K562 (cell line): Measurements from ENCODE around the gene NMRAL1. TPM values are rescaled to one million over a fixed set of nuclear protein-coding genes. Genes with fewer than 3 reads are reported as not detected.

Experiments
- ARNT ChIP-seq, 2 experiments: fragments of 450-650 bp; IDR thresholded peaks; 2 replicates each; pipeline ENCODE4 v1.6.1; 2016; ENCODE audit warnings: mild to moderate bottlenecking in 1 of 2
- BACH1 ChIP-seq: fragments of 200-800 bp; sonication (Bioruptor generic); IDR thresholded peaks from 2 replicates; pipeline ENCODE4 v1.6.1; 2016; ENCODE audit warnings: missing genetic modification characterization, missing compliant biosample characterization
- ETS2 ChIP-seq: IDR thresholded peaks from 2 replicates; pipeline ENCODE4 v1.6.1; 2016; ENCODE audit warnings: borderline replicate concordance, missing genetic modification characterization, mild to moderate bottlenecking, moderate library complexity, missing compliant biosample characterization; ENCODE audit not compliant: poor library complexity, severe bottlenecking
- NR3C1 ChIP-seq: sonication (generic); formaldehyde crosslinking; IDR thresholded peaks from 2 replicates; pipeline ENCODE4 v1.8.1; 2022; ENCODE audit warnings: missing genetic modification reagents
- POLR3G ChIP-seq: IDR thresholded peaks from 2 replicates; pipeline ENCODE4 v1.6.1; 2011; ENCODE audit not compliant: insufficient read length, insufficient replicate concordance; ENCODE audit errors: extremely low read depth
- RAD21 ChIP-seq, 2 experiments: fragments of 250-450 bp in 1 of 2; fragments of 450-650 bp in 1 of 2; sonication (Bioruptor Pico) in 1 of 2; formaldehyde crosslinking in 1 of 2; IDR thresholded peaks in 1 of 2; conservative IDR thresholded peaks in 1 of 2; 2 replicates each; pipeline versions ENCODE4 v1.4.0 to v1.8.0; 2020 to 2022; ENCODE audit warnings: mild to moderate bottlenecking in 2 of 2, moderate library complexity in 1 of 2
- SMARCA5 ChIP-seq: fragments of 450-650 bp; IDR thresholded peaks from 2 replicates; pipeline ENCODE4 v1.6.1; 2016
- SRSF7 ChIP-seq: fragments of 200-400 bp; formaldehyde crosslinking; optimal IDR thresholded peaks from 2 replicates; pipeline ENCODE3; 2017; ENCODE audit warnings: mild to moderate bottlenecking, low read depth, low read length
- TRIM28 ChIP-seq: fragments of 450-650 bp; IDR thresholded peaks from 2 replicates; pipeline ENCODE4 v1.6.1; 2017
- ZNF75A ChIP-seq: fragments of 450-650 bp; formaldehyde crosslinking; IDR thresholded peaks from 2 replicates; pipeline ENCODE4 v1.4.0; 2020; ENCODE audit warnings: mild to moderate bottlenecking
- polyA plus RNA-seq, 8 experiments: library from polyadenylated mRNA; depleted of rRNA in 4 of 8; stranded (reverse) in 5 of 8; unstranded in 3 of 8; fragments of >200 nt; fragmentation: Nextera tagmentation in 2 of 8; fragmentation: Illumina TruSeq in 1 of 8; extraction: Ambion mirVana in 2 of 8; extraction: Trizol in 1 of 8; gene quantifications; 2 replicates each; pipeline versions ENCODE4 v1.2.1 to v1.2.3, GENCODE V29; 2011 to 2014; ENCODE audit warnings: inconsistent platforms in 1 of 8, missing spikeins in 1 of 8
- total RNA-seq, 7 experiments: library from RNA; depleted of rRNA in 6 of 7; stranded (reverse); fragments of >200 nt in 6 of 7; fragmentation: Illumina TruSeq in 2 of 7; extraction: Trizol in 2 of 7; gene quantifications; 2 replicates each; pipeline versions ENCODE4 v1.2.1 to v1.2.3, GENCODE V29; 2011 to 2021; ENCODE audit warnings: low replicate concordance in 1 of 7
- TF ChIP-seq, protein P1 (sequence below), 3 experiments: IDR thresholded peaks in 2 of 3; conservative IDR thresholded peaks in 1 of 3; 2 replicates each; pipeline ENCODE4 v1.5.1; 2011 to 2012; ENCODE audit warnings: low read length in 3 of 3, mild to moderate bottlenecking in 3 of 3, control low read depth in 2 of 3, improper control_type of control experiment in 1 of 3, inconsistent platforms in 1 of 3, low read depth in 1 of 3, mixed read lengths in 1 of 3, moderate library complexity in 1 of 3; ENCODE audit not compliant: insufficient read depth in 2 of 3
- TF ChIP-seq, protein P2 (sequence below): fragments of 450-650 bp; IDR thresholded peaks from 2 replicates; pipeline ENCODE4 v1.6.1; 2016; ENCODE audit warnings: antibody characterized with exemption
- TF ChIP-seq, protein P3 (sequence below): sonication (generic); formaldehyde crosslinking; IDR thresholded peaks from 2 replicates; pipeline ENCODE4 v1.8.1; 2023; ENCODE audit warnings: mild to moderate bottlenecking, missing genetic modification reagents
- TF ChIP-seq, protein P4 (sequence below), 2 experiments: fragments of 450-650 bp; formaldehyde crosslinking in 1 of 2; IDR thresholded peaks; 2 replicates each; pipeline versions ENCODE4 v1.4.0 to v1.6.1; 2014 to 2020; ENCODE audit warnings: mild to moderate bottlenecking in 2 of 2, borderline replicate concordance in 1 of 2, low read depth in 1 of 2

The NMRAL1 gene
- total and polyA plus RNA-seq, 9 of the 15 experiments (the other 6 are each of a cell fraction or from before 2014, with no cell fraction given), result 6.3 to 116 (median 63.2) TPM

DNA sequence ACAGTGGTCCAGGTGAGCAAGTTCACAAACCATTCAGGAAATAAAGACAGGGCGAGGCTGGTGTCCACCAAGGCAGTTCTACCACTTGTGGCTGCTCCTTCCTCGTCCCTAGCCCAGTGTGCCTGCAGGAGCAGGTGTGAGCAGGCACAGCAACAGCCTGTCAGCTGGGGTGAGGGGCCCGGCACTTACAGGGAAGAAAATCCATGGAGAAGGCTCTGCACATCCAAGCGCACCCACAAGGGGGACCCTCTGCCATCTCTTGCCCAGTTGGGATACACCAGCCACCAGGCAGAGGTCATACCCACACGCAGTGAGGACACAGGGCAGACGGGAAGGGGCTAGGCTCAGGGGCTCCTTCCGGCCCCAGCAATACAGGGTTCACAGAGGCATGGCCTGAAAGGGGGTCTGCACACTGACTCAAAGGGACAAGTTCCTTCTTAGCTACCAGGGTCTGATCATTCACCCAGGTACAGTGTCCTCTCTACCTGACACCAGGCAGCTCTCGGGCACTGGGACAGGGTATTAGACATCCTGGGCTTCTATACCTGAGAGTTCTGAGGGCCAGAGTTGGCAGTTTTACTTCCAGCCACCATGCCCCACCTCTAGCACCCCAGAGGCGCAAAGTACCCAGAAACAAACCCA is 37.1 kb upstream of the NMRAL1 start (continued):
- no peak for TF ChIP-seq NR3C1 (CRISPR knock-in tag)
- no peak for TF ChIP-seq BACH1 (tag)
- TF ChIP-seq, protein P1, sequence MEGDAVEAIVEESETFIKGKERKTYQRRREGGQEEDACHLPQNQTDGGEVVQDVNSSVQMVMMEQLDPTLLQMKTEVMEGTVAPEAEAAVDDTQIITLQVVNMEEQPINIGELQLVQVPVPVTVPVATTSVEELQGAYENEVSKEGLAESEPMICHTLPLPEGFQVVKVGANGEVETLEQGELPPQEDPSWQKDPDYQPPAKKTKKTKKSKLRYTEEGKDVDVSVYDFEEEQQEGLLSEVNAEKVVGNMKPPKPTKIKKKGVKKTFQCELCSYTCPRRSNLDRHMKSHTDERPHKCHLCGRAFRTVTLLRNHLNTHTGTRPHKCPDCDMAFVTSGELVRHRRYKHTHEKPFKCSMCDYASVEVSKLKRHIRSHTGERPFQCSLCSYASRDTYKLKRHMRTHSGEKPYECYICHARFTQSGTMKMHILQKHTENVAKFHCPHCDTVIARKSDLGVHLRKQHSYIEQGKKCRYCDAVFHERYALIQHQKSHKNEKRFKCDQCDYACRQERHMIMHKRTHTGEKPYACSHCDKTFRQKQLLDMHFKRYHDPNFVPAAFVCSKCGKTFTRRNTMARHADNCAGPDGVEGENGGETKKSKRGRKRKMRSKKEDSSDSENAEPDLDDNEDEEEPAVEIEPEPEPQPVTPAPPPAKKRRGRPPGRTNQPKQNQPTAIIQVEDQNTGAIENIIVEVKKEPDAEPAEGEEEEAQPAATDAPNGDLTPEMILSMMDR (IDR thresholded peaks at IDR 0.05 in 2 of 3, conservative IDR thresholded peaks at IDR 0.05 in 1 of 3; ENCODE audit: insufficient read depth in 2 of 3, low read depth in 1 of 3, low read length in 3 of 3), result peak; percentile 58 to 70 (median 65)
- TF ChIP-seq SRSF7, result no peak
- TF ChIP-seq, protein P2, sequence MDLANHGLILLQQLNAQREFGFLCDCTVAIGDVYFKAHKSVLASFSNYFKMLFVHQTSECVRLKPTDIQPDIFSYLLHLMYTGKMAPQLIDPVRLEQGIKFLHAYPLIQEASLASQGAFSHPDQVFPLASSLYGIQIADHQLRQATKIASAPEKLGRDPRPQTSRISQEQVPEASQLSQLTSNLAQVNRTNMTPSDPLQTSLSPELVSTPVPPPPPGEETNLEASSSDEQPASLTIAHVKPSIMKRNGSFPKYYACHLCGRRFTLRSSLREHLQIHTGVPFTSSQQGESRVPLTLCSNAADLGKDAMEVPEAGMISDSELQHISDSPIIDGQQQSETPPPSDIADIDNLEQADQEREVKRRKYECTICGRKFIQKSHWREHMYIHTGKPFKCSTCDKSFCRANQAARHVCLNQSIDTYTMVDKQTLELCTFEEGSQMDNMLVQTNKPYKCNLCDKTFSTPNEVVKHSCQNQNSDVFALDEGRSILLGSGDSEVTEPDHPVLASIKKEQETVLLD, result no peak
- TF ChIP-seq ARNT (IDR thresholded peaks at IDR 0.05), result no peak
- no peak for TF ChIP-seq ETS2 (tag)
- TF ChIP-seq, protein P3, sequence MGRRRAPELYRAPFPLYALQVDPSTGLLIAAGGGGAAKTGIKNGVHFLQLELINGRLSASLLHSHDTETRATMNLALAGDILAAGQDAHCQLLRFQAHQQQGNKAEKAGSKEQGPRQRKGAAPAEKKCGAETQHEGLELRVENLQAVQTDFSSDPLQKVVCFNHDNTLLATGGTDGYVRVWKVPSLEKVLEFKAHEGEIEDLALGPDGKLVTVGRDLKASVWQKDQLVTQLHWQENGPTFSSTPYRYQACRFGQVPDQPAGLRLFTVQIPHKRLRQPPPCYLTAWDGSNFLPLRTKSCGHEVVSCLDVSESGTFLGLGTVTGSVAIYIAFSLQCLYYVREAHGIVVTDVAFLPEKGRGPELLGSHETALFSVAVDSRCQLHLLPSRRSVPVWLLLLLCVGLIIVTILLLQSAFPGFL (CRISPR knock-in tag), result no peak
- no peak for TF ChIP-seq POLR3G
- TF ChIP-seq RAD21 (CRISPR knock-in tag; conservative IDR thresholded peaks at IDR 0.05 in 1 of 2, IDR thresholded peaks at IDR 0.05 in 1 of 2), result peak in 1 of 2 experiments; percentile 43; a peak in 3 of 4 replicates
- TF ChIP-seq, protein P4, sequence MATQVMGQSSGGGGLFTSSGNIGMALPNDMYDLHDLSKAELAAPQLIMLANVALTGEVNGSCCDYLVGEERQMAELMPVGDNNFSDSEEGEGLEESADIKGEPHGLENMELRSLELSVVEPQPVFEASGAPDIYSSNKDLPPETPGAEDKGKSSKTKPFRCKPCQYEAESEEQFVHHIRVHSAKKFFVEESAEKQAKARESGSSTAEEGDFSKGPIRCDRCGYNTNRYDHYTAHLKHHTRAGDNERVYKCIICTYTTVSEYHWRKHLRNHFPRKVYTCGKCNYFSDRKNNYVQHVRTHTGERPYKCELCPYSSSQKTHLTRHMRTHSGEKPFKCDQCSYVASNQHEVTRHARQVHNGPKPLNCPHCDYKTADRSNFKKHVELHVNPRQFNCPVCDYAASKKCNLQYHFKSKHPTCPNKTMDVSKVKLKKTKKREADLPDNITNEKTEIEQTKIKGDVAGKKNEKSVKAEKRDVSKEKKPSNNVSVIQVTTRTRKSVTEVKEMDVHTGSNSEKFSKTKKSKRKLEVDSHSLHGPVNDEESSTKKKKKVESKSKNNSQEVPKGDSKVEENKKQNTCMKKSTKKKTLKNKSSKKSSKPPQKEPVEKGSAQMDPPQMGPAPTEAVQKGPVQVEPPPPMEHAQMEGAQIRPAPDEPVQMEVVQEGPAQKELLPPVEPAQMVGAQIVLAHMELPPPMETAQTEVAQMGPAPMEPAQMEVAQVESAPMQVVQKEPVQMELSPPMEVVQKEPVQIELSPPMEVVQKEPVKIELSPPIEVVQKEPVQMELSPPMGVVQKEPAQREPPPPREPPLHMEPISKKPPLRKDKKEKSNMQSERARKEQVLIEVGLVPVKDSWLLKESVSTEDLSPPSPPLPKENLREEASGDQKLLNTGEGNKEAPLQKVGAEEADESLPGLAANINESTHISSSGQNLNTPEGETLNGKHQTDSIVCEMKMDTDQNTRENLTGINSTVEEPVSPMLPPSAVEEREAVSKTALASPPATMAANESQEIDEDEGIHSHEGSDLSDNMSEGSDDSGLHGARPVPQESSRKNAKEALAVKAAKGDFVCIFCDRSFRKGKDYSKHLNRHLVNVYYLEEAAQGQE (IDR thresholded peaks at IDR 0.05; ENCODE audit: borderline replicate concordance), result peak; percentile 43; the same call in 1 of the 2 replicates
- TF ChIP-seq, protein P4 (CRISPR knock-in tag; IDR thresholded peaks at IDR 0.05; ENCODE audit: low read depth), result no peak
- no peak for TF ChIP-seq ZNF75A (CRISPR knock-in tag)
- TF ChIP-seq SMARCA5, result no peak
- no peak for TF ChIP-seq TRIM28
